Neural cell (in vitro differentiated cells): ENCODE measurements around the gene ANP32A. TPM values are rescaled to one million over a fixed set of nuclear protein-coding genes. Genes with fewer than 3 reads are reported as not detected.

ENCODE experiments used
- H2AFZ ChIP-seq: fragments of 200-600, 300-800 bp; sonication (generic), shearing (Covaris generic); 2 replicates; pipeline ENCODE4 v1.6.0; 2014; ENCODE audit warnings: low read depth, mild to moderate bottlenecking, antibody characterized with exemption, low read length, moderate library complexity
- H3F3A ChIP-seq: fragments of 200-600 bp; shearing (Covaris generic); 2 replicates; pipeline ENCODE4 v1.6.1; 2016; ENCODE audit warnings: mild to moderate bottlenecking, moderate library complexity, mixed read lengths, antibody characterized with exemption, low read length; ENCODE audit not compliant: insufficient read depth, poor library complexity, severe bottlenecking
- H3K27ac ChIP-seq: fragments of 200-600, 300-800 bp; sonication (generic), shearing (Covaris generic); 2 replicates; pipeline ENCODE4 v1.5.1; 2014; ENCODE audit warnings: mild to moderate bottlenecking, low read length, moderate library complexity
- H3K27me3 ChIP-seq: fragments of 300-800, 200-600 bp; sonication (generic), shearing (Covaris generic); 2 replicates; pipeline ENCODE4 v1.6.0; 2014; ENCODE audit warnings: mild to moderate bottlenecking, low read depth, low read length, moderate library complexity; ENCODE audit not compliant: insufficient read depth
- H3K36me3 ChIP-seq: fragments of 300-800, 200-600 bp; sonication (generic), shearing (Covaris generic); 2 replicates; pipeline ENCODE4 v1.5.1; 2014; ENCODE audit warnings: mild to moderate bottlenecking, antibody characterized with exemption, low read length, moderate library complexity; ENCODE audit not compliant: insufficient read depth
- H3K4me2 ChIP-seq: fragments of 300-800, 200-600 bp; sonication (generic), shearing (Covaris generic); 2 replicates; pipeline ENCODE4 v1.6.0; 2014; ENCODE audit warnings: mild to moderate bottlenecking, low read length
- H3K4me3 ChIP-seq: fragments of 300-800, 200-600 bp; sonication (generic), shearing (Covaris generic); 2 replicates; pipeline ENCODE4 v1.5.1; 2014; ENCODE audit warnings: mild to moderate bottlenecking, low read length, moderate library complexity
- H3K79me2 ChIP-seq: fragments of 200-600 bp; shearing (Covaris generic); replicated peaks from 2 replicates; pipeline ENCODE4 v1.6.0; 2014; ENCODE audit warnings: mild to moderate bottlenecking, low read length, moderate library complexity; ENCODE audit not compliant: insufficient read depth
- H3K9ac ChIP-seq: fragments of 300-800, 200-600 bp; sonication (generic), shearing (Covaris generic); 2 replicates; pipeline ENCODE4 v1.6.1; 2016; ENCODE audit warnings: mild to moderate bottlenecking, low read length, mixed read lengths
- H3K9me2 ChIP-seq: fragments of 200-600 bp; shearing (Covaris generic); 2 replicates; pipeline ENCODE4 v1.6.1; 2016; ENCODE audit warnings: mild to moderate bottlenecking, low read length, mixed read lengths; ENCODE audit not compliant: insufficient read depth
- H3K9me3 ChIP-seq: fragments of 200-600, 300-800 bp; sonication (generic), shearing (Covaris generic); 2 replicates; pipeline ENCODE4 v1.6.1; 2016; ENCODE audit warnings: mild to moderate bottlenecking, mixed run types, low read length, moderate library complexity, mixed read lengths
- H4K20me1 ChIP-seq: fragments of 200-600 bp; shearing (Covaris generic); 2 replicates; pipeline ENCODE4 v1.6.1; 2016; ENCODE audit warnings: mild to moderate bottlenecking, mixed run types; ENCODE audit not compliant: insufficient read depth
- EP300 ChIP-seq: fragments of 450-650 bp; conservative IDR thresholded peaks from 2 replicates; pipeline ENCODE4 v1.6.1; 2014; ENCODE audit warnings: antibody characterized with exemption, mild to moderate bottlenecking, moderate library complexity; ENCODE audit not compliant: poor library complexity, severe bottlenecking
- EZH2 ChIP-seq: fragments of 200-600, 300-800 bp; shearing (Covaris generic), sonication (generic); IDR thresholded peaks from 2 replicates; pipeline ENCODE4 v1.6.1; 2014; ENCODE audit warnings: antibody characterized with exemption, low read length, borderline replicate concordance, mild to moderate bottlenecking; ENCODE audit not compliant: insufficient read depth, poor library complexity, severe bottlenecking
- MXI1 ChIP-seq: fragments of 450-650 bp; conservative IDR thresholded peaks from 2 replicates; pipeline ENCODE4 v1.6.1; 2014; ENCODE audit warnings: antibody characterized with exemption, mild to moderate bottlenecking; ENCODE audit not compliant: poor library complexity, severe bottlenecking
- POLR2AphosphoS5 ChIP-seq: IDR thresholded peaks from 2 replicates; pipeline ENCODE4 v1.6.1; 2012
- RAD21 ChIP-seq: fragments of 450-650 bp; conservative IDR thresholded peaks from 2 replicates; pipeline ENCODE4 v1.6.1; 2014; ENCODE audit warnings: antibody characterized with exemption, mild to moderate bottlenecking, moderate library complexity
- SMC3 ChIP-seq: fragments of 450-650 bp; conservative IDR thresholded peaks from 2 replicates; pipeline ENCODE4 v1.6.1; 2014; ENCODE audit warnings: antibody characterized with exemption, mild to moderate bottlenecking, moderate library complexity; ENCODE audit not compliant: poor library complexity
- TAF1 ChIP-seq: IDR thresholded peaks from 2 replicates; pipeline ENCODE4 v1.6.1; 2012; ENCODE audit warnings: low read depth
- polyA plus RNA-seq: library from polyadenylated mRNA; depleted of rRNA; stranded (reverse); fragments of >200 nt; gene quantifications from 2 replicates; pipeline ENCODE4 v1.2.3, GENCODE V29; 2014
- TF ChIP-seq, protein P1 (sequence below): IDR thresholded peaks from 2 replicates; pipeline ENCODE4 v1.6.1; 2012; ENCODE audit warnings: borderline replicate concordance
- TF ChIP-seq, protein P2 (sequence below): fragments of 450-650 bp; IDR thresholded peaks from 2 replicates; pipeline ENCODE4 v1.5.1; 2014; ENCODE audit warnings: antibody characterized with exemption, mild to moderate bottlenecking, moderate library complexity; ENCODE audit not compliant: poor library complexity, severe bottlenecking

The ANP32A gene
- polyA plus RNA-seq, 1 donor from 2014 or later: 190 TPM

DNA sequence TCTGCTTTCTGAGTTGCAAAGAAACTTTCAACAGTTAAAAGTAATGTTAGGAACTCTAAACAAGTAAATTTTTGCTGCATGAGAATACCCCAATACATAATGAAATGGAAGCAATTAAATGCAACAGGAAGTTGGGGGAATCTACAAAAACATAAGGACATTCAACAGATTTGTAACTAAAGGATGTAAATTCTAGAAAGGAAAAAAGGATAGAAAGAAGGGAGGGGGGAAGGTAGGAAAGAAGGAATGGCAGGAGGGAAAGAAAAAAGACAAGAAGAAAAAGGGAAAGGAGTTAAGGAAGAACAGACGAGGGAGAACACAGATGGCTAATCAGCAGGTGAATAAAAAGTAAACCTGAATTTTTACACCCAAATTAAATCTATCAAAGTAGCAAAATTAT is 22.3 kb upstream of the ANP32A start:
- H3K9me2 ChIP-seq: no peaks in the 10 kb centered on the region
- H3F3A ChIP-seq: no peaks in the 10 kb centered on the region
- H3K9ac ChIP-seq: no peak overlapping the region
- no peak for TF ChIP-seq RAD21
- TF ChIP-seq, protein P1, sequence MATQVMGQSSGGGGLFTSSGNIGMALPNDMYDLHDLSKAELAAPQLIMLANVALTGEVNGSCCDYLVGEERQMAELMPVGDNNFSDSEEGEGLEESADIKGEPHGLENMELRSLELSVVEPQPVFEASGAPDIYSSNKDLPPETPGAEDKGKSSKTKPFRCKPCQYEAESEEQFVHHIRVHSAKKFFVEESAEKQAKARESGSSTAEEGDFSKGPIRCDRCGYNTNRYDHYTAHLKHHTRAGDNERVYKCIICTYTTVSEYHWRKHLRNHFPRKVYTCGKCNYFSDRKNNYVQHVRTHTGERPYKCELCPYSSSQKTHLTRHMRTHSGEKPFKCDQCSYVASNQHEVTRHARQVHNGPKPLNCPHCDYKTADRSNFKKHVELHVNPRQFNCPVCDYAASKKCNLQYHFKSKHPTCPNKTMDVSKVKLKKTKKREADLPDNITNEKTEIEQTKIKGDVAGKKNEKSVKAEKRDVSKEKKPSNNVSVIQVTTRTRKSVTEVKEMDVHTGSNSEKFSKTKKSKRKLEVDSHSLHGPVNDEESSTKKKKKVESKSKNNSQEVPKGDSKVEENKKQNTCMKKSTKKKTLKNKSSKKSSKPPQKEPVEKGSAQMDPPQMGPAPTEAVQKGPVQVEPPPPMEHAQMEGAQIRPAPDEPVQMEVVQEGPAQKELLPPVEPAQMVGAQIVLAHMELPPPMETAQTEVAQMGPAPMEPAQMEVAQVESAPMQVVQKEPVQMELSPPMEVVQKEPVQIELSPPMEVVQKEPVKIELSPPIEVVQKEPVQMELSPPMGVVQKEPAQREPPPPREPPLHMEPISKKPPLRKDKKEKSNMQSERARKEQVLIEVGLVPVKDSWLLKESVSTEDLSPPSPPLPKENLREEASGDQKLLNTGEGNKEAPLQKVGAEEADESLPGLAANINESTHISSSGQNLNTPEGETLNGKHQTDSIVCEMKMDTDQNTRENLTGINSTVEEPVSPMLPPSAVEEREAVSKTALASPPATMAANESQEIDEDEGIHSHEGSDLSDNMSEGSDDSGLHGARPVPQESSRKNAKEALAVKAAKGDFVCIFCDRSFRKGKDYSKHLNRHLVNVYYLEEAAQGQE: no peak
- H3K9me3 ChIP-seq: no peaks in the 10 kb centered on the region
- no peaks in the 10 kb centered on the region for H3K79me2 ChIP-seq
- H2AFZ ChIP-seq: no peak overlapping the region
- H4K20me1 ChIP-seq: no peaks in the 10 kb centered on the region
- H3K4me3 ChIP-seq: no peak overlapping the region
- no peak overlapping the region for H3K27ac ChIP-seq
- H3K36me3 ChIP-seq: no peaks in the 10 kb centered on the region
- peaks cover 21% of the 10 kb centered on the region for H3K27me3 ChIP-seq
- no peak overlapping the region for H3K4me2 ChIP-seq

DNA sequence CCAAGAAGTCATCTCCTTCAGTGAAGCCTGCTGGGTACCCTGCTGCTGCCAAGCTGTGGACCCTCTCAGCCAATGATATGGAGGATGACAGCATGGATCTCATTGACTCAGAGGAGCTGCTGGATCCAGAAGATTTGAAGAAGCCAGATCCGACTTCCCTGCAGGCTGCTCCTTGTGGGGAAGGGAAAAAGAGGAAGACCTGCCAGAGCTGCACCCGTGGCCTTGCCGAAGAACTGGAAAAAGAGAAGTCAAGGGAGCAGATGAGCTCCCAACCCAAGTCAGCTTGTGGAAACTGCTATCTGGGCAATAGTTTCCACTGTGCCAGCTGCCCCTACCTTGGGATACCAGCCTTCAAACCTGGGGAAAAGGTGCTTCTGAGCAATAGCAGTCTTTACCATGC is 13.7 kb upstream of the ANP32A start:
- TF ChIP-seq POLR2AphosphoS5: no peak
- TF ChIP-seq, protein P1: no peak
- no peak for TF ChIP-seq EZH2
- TF ChIP-seq, protein P2, sequence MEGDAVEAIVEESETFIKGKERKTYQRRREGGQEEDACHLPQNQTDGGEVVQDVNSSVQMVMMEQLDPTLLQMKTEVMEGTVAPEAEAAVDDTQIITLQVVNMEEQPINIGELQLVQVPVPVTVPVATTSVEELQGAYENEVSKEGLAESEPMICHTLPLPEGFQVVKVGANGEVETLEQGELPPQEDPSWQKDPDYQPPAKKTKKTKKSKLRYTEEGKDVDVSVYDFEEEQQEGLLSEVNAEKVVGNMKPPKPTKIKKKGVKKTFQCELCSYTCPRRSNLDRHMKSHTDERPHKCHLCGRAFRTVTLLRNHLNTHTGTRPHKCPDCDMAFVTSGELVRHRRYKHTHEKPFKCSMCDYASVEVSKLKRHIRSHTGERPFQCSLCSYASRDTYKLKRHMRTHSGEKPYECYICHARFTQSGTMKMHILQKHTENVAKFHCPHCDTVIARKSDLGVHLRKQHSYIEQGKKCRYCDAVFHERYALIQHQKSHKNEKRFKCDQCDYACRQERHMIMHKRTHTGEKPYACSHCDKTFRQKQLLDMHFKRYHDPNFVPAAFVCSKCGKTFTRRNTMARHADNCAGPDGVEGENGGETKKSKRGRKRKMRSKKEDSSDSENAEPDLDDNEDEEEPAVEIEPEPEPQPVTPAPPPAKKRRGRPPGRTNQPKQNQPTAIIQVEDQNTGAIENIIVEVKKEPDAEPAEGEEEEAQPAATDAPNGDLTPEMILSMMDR: no peak
- TF ChIP-seq TAF1: no peak
- TF ChIP-seq EP300: no peak
- no peak for TF ChIP-seq SMC3
- TF ChIP-seq RAD21: no peak
- no peak for TF ChIP-seq MXI1
- H3K27ac ChIP-seq: no peak overlapping the region
- no peak overlapping the region for H2AFZ ChIP-seq

More for the DNA sequence above, 13.7 kb upstream of the ANP32A start:
- Histone ChIP-seq H3K4me3 (no peak overlapping the region), H3K9me2 (no peaks in the 10 kb centered on the region), H3K9me3 (no peaks in the 10 kb centered on the region), H3K36me3 (no peaks in the 10 kb centered on the region), H3K4me2 (no peak overlapping the region), H3F3A (no peaks in the 10 kb centered on the region), H3K9ac (no peak overlapping the region), H4K20me1 (no peaks in the 10 kb centered on the region), H3K79me2 (no peaks in the 10 kb centered on the region), H3K27me3 (no peaks in the 10 kb centered on the region)
